IMR-90 (cell line): ENCODE data around the gene MYCBPAP. TPM values are rescaled to one million over a fixed set of nuclear protein-coding genes. Genes with fewer than 3 reads are reported as not detected.

Source experiments
- ATAC-seq: fragments of 200-7000 bp; cut with Tn5 transposase; 2 replicates; pipeline ENCODE4 v1.9.1; 2020; ENCODE audit warnings: low read depth, mild to moderate bottlenecking, moderate library complexity
- BruUV-seq: library from RNA; stranded (reverse); fragments of 400-500 nt; replicated peaks from 2 replicates; lab custom pipeline; 2021; lab: Mats Ljungman, UMichigan
- CTCF ChIA-PET: fragments of 300-600 bp; formaldehyde crosslinking; extraction: SDS; loops from one replicate; lab custom pipeline; 2021; ENCODE audit warnings: antibody characterized with exemption; lab: Yijun Ruan, JAX
- POLR2A ChIA-PET: fragments of 300-600 bp; sonication (Branson Sonifier 250); formaldehyde crosslinking; loops from one replicate; lab custom pipeline; 2022; ENCODE audit warnings: antibody characterized with exemption; ENCODE audit not compliant: unreplicated experiment; lab: Charles Lee
- DNase-seq: peaks from one replicate; pipeline ENCODE4 v3.0.0; 2013
- H2AFZ ChIP-seq: replicated peaks from 2 replicates; pipeline ENCODE3; 2013; ENCODE audit warnings: low read length, mild to moderate bottlenecking; ENCODE audit not compliant: poor library complexity
- H2AK5ac ChIP-seq: 2 replicates; pipeline ENCODE4 v1.6.1; 2013; ENCODE audit warnings: low read depth, low read length, inconsistent platforms
- H2AK9ac ChIP-seq: replicated peaks from 2 replicates; pipeline ENCODE3; 2013; ENCODE audit warnings: mild to moderate bottlenecking, low read depth, low read length, moderate library complexity; ENCODE audit not compliant: poor library complexity
- H2BK120ac ChIP-seq: 2 replicates; pipeline ENCODE4 v1.6.1; 2013; ENCODE audit warnings: low read depth, low read length, inconsistent platforms
- H2BK15ac ChIP-seq: 3 replicates; pipeline ENCODE4 v1.6.1; 2013; ENCODE audit warnings: low read depth, low read length, inconsistent platforms
- H2BK20ac ChIP-seq: 2 replicates; pipeline ENCODE4 v1.6.1; 2013; ENCODE audit warnings: low read depth, mild to moderate bottlenecking, inconsistent platforms, low read length, moderate library complexity
- H2BK5ac ChIP-seq: 2 replicates; pipeline ENCODE4 v1.6.1; 2013; ENCODE audit warnings: mild to moderate bottlenecking, low read depth, low read length, inconsistent platforms; ENCODE audit not compliant: poor library complexity, severe bottlenecking
- H3K14ac ChIP-seq: replicated peaks from 2 replicates; pipeline ENCODE4 v1.6.1; 2013; ENCODE audit warnings: low read depth, low read length, inconsistent platforms
- H3K18ac ChIP-seq: 2 replicates; pipeline ENCODE4 v1.6.1; 2013; ENCODE audit warnings: low read depth, low read length, control low read depth
- H3K23ac ChIP-seq: 2 replicates; pipeline ENCODE4 v1.6.1; 2013; ENCODE audit warnings: low read depth, low read length, inconsistent platforms
- H3K27ac ChIP-seq: 2 replicates; pipeline ENCODE4 v1.5.1; 2013; ENCODE audit warnings: mild to moderate bottlenecking, control low read depth, low read length; ENCODE audit not compliant: insufficient read depth
- H3K27me3 ChIP-seq: 2 replicates; pipeline ENCODE4 v1.6.1; 2013; ENCODE audit warnings: low read length; ENCODE audit not compliant: control insufficient read depth, insufficient read depth
- H3K36me3 ChIP-seq: 2 replicates; pipeline ENCODE4 v1.6.1; 2013; ENCODE audit warnings: low read length, mixed read lengths; ENCODE audit not compliant: control insufficient read depth, insufficient read depth
- H3K4ac ChIP-seq: 2 replicates; pipeline ENCODE4 v1.6.1; 2013; ENCODE audit warnings: low read depth, low read length, inconsistent platforms
- H3K4me1 ChIP-seq: 2 replicates; pipeline ENCODE4 v1.6.1; 2013; ENCODE audit warnings: low read length, mixed read lengths; ENCODE audit not compliant: control insufficient read depth, insufficient read depth
- H3K4me2 ChIP-seq: 2 replicates; pipeline ENCODE4 v1.6.1; 2013; ENCODE audit warnings: low read depth, mild to moderate bottlenecking, control low read depth, low read length, moderate library complexity
- H3K4me3 ChIP-seq: 2 replicates; pipeline ENCODE4 v1.5.1; 2013; ENCODE audit warnings: low read depth, mild to moderate bottlenecking, control low read depth, low read length, moderate library complexity; ENCODE audit not compliant: insufficient read depth
- H3K56ac ChIP-seq: 2 replicates; pipeline ENCODE4 v1.6.1; 2013; ENCODE audit warnings: low read length, inconsistent platforms; ENCODE audit not compliant: insufficient read depth; ENCODE audit errors: extremely low read depth
- H3K79me1 ChIP-seq, 2 experiments: 2 replicates each; pipeline ENCODE4 v1.6.1; 2013; ENCODE audit warnings: low read length in 2 of 2, inconsistent platforms in 1 of 2, low read depth in 1 of 2
- H3K9ac ChIP-seq: 2 replicates; pipeline ENCODE4 v1.6.1; 2013; ENCODE audit warnings: low read depth, low read length, control low read depth
- H3K9me1 ChIP-seq: 2 replicates; pipeline ENCODE4 v1.6.1; 2013; ENCODE audit warnings: low read length, inconsistent platforms; ENCODE audit not compliant: insufficient read depth
- H3K9me3 ChIP-seq: 2 replicates; pipeline ENCODE4 v1.6.1; 2013; ENCODE audit warnings: low read length; ENCODE audit not compliant: control insufficient read depth, insufficient read depth
- H4K20me1 ChIP-seq: 2 replicates; pipeline ENCODE4 v1.6.1; 2013; ENCODE audit warnings: low read length, inconsistent platforms; ENCODE audit not compliant: insufficient read depth
- H4K5ac ChIP-seq: 2 replicates; pipeline ENCODE4 v1.6.1; 2013; ENCODE audit warnings: mild to moderate bottlenecking, low read depth, low read length, control low read depth
- H4K8ac ChIP-seq, 2 experiments: 2 replicates each; pipeline ENCODE4 v1.6.1; 2013; ENCODE audit warnings: low read depth in 2 of 2, low read length in 2 of 2, control low read depth in 1 of 2, inconsistent platforms in 1 of 2
- H4K91ac ChIP-seq: 2 replicates; pipeline ENCODE4 v1.6.1; 2013; ENCODE audit warnings: low read depth, low read length, inconsistent platforms; ENCODE audit not compliant: insufficient read depth
- CHD1 ChIP-seq: IDR thresholded peaks from 2 replicates; pipeline ENCODE4 v1.6.1; 2012; ENCODE audit warnings: low read depth, low read length, improper control_type of control experiment
- ELK1 ChIP-seq: fragments of 150-350 bp; IDR thresholded peaks from 2 replicates; pipeline ENCODE4 v1.6.1; 2016; ENCODE audit warnings: low read depth, mild to moderate bottlenecking, low read length, moderate library complexity, borderline replicate concordance
- MAFK ChIP-seq: IDR thresholded peaks from 2 replicates; pipeline ENCODE4 v1.6.1; 2012; ENCODE audit warnings: low read depth, low read length, improper control_type of control experiment
- MXI1 ChIP-seq: IDR thresholded peaks from 2 replicates; pipeline ENCODE4 v1.6.1; 2012; ENCODE audit warnings: low read depth, mild to moderate bottlenecking, low read length, moderate library complexity, borderline replicate concordance
- USF2 ChIP-seq: fragments of 150-350 bp; IDR thresholded peaks from 2 replicates; pipeline ENCODE4 v1.6.1; 2017; ENCODE audit warnings: mild to moderate bottlenecking, antibody characterized with exemption, low read length, low read depth
- WGBS, 2 experiments: methylation state at CpG; one replicate each; pipeline versions ENCODE4 v1.1.5 to v1.1.7; 2013; ENCODE audit warnings: missing lambda C conversion rate in 2 of 2; ENCODE audit not compliant: insufficient read length in 1 of 2; ENCODE audit errors: extremely low coverage in 2 of 2; 5-methylcytosine and 5-hydroxymethylcytosine counted together
- dilution Hi-C: fragments of 300-500 bp; cut with HindIII; formaldehyde crosslinking; loops from one replicate; pipeline ENCODE4 v1.14.3; 2018; ENCODE audit warnings: low sequenced_read_pairs; ENCODE audit not compliant: unreplicated experiment
- in situ Hi-C: fragments of 300-500 bp; cut with MboI; formaldehyde crosslinking; loops from 3 replicates; pipeline ENCODE4 v1.14.3; 2019; ENCODE audit warnings: low sequenced_read_pairs, inconsistent platforms, mixed read lengths
- intact Hi-C: fragments of 100-400 bp; cut with micrococcal nuclease; formaldehyde crosslinking; loops from 2 replicates; pipeline ENCODE4 v1.10.0; 2022
- polyA plus RNA-seq, 3 experiments: library from polyadenylated mRNA; depleted of rRNA; stranded (reverse); fragments of >200 nt; gene quantifications; 2 replicates each; pipeline ENCODE4 v1.2.3, GENCODE V29; 2012; ENCODE audit warnings: low replicate concordance in 1 of 3
- total RNA-seq: library from RNA; depleted of rRNA; stranded (reverse); fragments of >200 nt; gene quantifications from 2 replicates; pipeline ENCODE4 v1.2.3, GENCODE V29; 2012

Gene MYCBPAP
- total and polyA plus RNA-seq, 2 of the 4 experiments (the other 2 are of a cell fraction) = 0.17 to 0.18 TPM

DNA sequence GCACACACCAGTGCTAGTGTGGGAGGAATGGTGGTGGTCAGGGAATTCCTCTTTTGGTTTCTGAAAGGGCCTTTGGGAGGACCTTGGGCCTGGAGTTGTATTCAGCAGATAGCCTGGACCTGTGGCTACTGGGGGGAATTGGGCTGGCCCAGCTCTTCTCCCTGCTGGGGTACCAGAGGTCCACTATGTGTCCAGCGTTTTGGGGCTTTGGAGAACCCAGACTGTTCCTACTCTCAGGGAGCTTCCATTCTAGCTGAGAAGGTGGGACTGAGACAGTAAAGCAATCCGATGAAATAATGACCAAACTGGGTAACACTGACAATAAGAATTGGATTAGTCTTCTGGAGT, 26.7 kb downstream of the MYCBPAP start:
- WGBS, 2 experiments = no CpG with 5 or more reads among the region's 2 CpGs
- no peak overlapping the region for H2AFZ ChIP-seq
- DNase-seq (no peak), ATAC-seq (no peak)
- no peak overlapping the region for H3K27ac ChIP-seq
- no peak for TF ChIP-seq ELK1
- TF ChIP-seq MXI1 = no peak
- TF ChIP-seq MAFK = no peak
- no peak for TF ChIP-seq USF2
- no peak for TF ChIP-seq CHD1
- H4K5ac ChIP-seq = no peak overlapping the region
- intact Hi-C loops = no loop called here
- H3K4ac ChIP-seq = no peak overlapping the region
- H2AK5ac ChIP-seq = no peak overlapping the region
- no TSS peak for BruUV-seq
- no peaks in the 10 kb centered on the region; the same call in 1 of the 2 replicates for H4K20me1 ChIP-seq
- in situ Hi-C loops = no loop called here
- POLR2A ChIA-PET = no interaction called here
- H3K9me1 ChIP-seq = no peaks in the 10 kb centered on the region
- H3K14ac ChIP-seq = no peak overlapping the region
- no peak overlapping the region for H3K4me3 ChIP-seq
- H3K4me1 ChIP-seq = peaks cover 11% of the 10 kb centered on the region; the same call in 1 of the 2 replicates
- peak overlapping the region; percentile 55 for H2AK9ac ChIP-seq
- H3K9me3 ChIP-seq = no peaks in the 10 kb centered on the region
- H3K23ac ChIP-seq = no peak overlapping the region
- CTCF ChIA-PET = no interaction called here
- peaks cover 37% of the 10 kb centered on the region for H3K27me3 ChIP-seq
- H2BK15ac ChIP-seq = no peak overlapping the region
- no peak overlapping the region for H3K18ac ChIP-seq
- H3K4me2 ChIP-seq = no peak overlapping the region
- no peak overlapping the region for H3K56ac ChIP-seq
- no peak overlapping the region for H4K8ac ChIP-seq
- no peaks in the 10 kb centered on the region for H3K36me3 ChIP-seq
- H4K91ac ChIP-seq = no peak overlapping the region
- dilution Hi-C loops = no loop called here
- no peak overlapping the region for H2BK20ac ChIP-seq
- no peak overlapping the region for H3K9ac ChIP-seq
- H2BK120ac ChIP-seq = no peak overlapping the region
- no peaks in the 10 kb centered on the region for H3K79me1 ChIP-seq
- no peak overlapping the region for H2BK5ac ChIP-seq
